Ovary (tissue), 3 donors: ENCODE measurements around the gene RNH1.

Experiments used
- CTCF ChIP-seq, 3 donors: fragments of 450-650 bp in 2 of 3; fragments of 200-600 bp in 1 of 3; IDR thresholded peaks; one replicate each; pipeline versions ENCODE4 v1.5.1 to v1.8.0; 2016 to 2022; ENCODE audit warnings: antibody characterized with exemption in 3 of 3, mild to moderate bottlenecking in 1 of 3
- EP300 ChIP-seq: sonication (generic); formaldehyde crosslinking; IDR thresholded peaks from one replicate; pipeline ENCODE4 v1.6.1; 2017; ENCODE audit warnings: antibody characterized with exemption
- POLR2A ChIP-seq: fragments of 450-650 bp; IDR thresholded peaks from one replicate; pipeline ENCODE4 v1.6.1; 2017; ENCODE audit warnings: antibody characterized with exemption, mild to moderate bottlenecking, moderate library complexity
- donor health status: DM: no; HTN: no; CAD: no.

DNA sequence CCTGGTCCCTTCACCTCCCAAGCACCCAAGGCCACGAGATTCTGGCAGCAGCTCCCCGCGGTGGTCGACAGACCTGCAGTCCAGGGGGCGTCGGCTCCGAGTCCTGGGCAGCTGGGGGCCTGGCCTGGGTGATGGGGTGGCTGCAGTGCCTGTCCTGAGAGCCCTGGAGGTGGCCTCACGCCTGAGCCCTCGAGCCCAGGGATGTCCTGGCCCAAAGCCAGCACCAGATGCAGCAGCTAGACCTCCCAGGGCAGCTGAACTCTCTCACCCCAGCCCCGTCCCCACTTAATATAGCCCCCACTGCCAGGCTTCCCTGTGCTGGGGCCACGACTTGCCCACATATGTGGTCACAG lies 46.9 kb upstream of the RNH1 start:
- no peak for TF ChIP-seq POLR2A
- TF ChIP-seq CTCF (IDR thresholded peaks at IDR 0.05), result no peak
- TF ChIP-seq EP300, result no peak
